ENCODE results near the gene ADCY2.

Gene ADCY2

DNA sequence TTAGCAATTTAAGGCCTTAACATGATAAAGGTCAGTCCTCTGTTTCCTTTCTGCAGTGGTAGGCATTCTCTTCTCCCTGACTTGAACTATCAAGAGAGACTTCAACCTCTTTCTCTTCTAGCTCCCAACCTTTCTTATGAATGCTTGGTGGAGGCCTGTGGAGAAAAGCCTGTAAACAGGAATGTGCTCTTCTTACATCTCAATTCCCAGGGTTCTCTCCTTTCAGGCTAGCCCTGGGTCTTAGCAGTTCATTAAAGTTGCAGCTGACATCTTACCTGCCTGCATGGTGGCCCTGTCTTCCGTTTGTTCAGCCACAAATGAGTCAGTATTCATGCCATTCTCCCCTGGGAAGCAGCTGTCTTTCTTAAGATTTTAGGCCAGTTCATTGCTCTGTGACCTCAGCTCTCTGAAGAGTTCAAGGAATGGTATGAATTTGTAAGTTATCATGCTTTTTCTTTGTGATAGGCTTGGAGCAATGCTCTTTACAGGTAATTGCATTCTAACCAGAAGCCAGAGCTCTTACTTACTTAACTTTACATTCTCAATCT, 77.8 kb downstream of the ADCY2 start:
- no peak overlapping the region for H3K27ac ChIP-seq (ENCODE audit: low read length)
- H3K36me3 ChIP-seq (ENCODE audit: control insufficient read depth in 2 of 2, insufficient read depth in 2 of 2, low read length in 2 of 2) = no peaks in the 10 kb centered on the region
- no peaks in the 10 kb centered on the region for H3K27me3 ChIP-seq (ENCODE audit: control insufficient read depth in 1 of 2, insufficient read depth in 2 of 2, low read length in 2 of 2)
- H3K9ac ChIP-seq (ENCODE audit: low read length in 2 of 2) = no peak overlapping the region
- H3K4me3 ChIP-seq (ENCODE audit: low read length in 2 of 2) = no peak overlapping the region
- H3K9me3 ChIP-seq (ENCODE audit: control insufficient read depth in 2 of 2, low read length in 2 of 2) = no peaks in the 10 kb centered on the region
- no peaks in the 10 kb centered on the region for H3K4me1 ChIP-seq (ENCODE audit: control insufficient read depth, insufficient read depth, low read length)

- Histone ChIP-seq H3K4me3 (ENCODE audit: low read length in 2 of 2) (no peak overlapping the region), H3K27me3 (ENCODE audit: control insufficient read depth in 1 of 2, insufficient read depth in 2 of 2, low read length in 2 of 2) (no peaks in the 10 kb centered on the region), H3K9me3 (ENCODE audit: control insufficient read depth in 2 of 2, low read length in 2 of 2) (no peaks in the 10 kb centered on the region), H3K36me3 (ENCODE audit: control insufficient read depth in 2 of 2, insufficient read depth in 2 of 2, low read length in 2 of 2) (no peaks in the 10 kb centered on the region), H3K27ac (ENCODE audit: low read length) (no peak overlapping the region), H3K9ac (ENCODE audit: low read length in 2 of 2) (no peak overlapping the region), H3K4me1 (ENCODE audit: control insufficient read depth, insufficient read depth, low read length) (no peaks in the 10 kb centered on the region)
These were observed 79.0 kb downstream of the ADCY2 start for GRCh38 chr5:7474821-7475403.

- Histone ChIP-seq H3K27me3 (ENCODE audit: control insufficient read depth in 1 of 2, insufficient read depth in 2 of 2, low read length in 2 of 2) (no peaks in the 10 kb centered on the region), H3K4me1 (ENCODE audit: control insufficient read depth, insufficient read depth, low read length) (no peaks in the 10 kb centered on the region), H3K36me3 (ENCODE audit: control insufficient read depth in 2 of 2, insufficient read depth in 2 of 2, low read length in 2 of 2) (no peaks in the 10 kb centered on the region), H3K4me3 (ENCODE audit: low read length in 2 of 2) (no peak overlapping the region), H3K27ac (ENCODE audit: low read length) (no peak overlapping the region), H3K9ac (ENCODE audit: low read length in 2 of 2) (no peak overlapping the region), H3K9me3 (ENCODE audit: control insufficient read depth in 2 of 2, low read length in 2 of 2) (peaks cover 0 to 2% of the 10 kb centered on the region in 2 donors)
These were observed 82.5 kb downstream of the ADCY2 start for GRCh38 chr5:7478459-7478858.

- H3K9ac ChIP-seq (ENCODE audit: low read length in 2 of 2) = no peak overlapping the region
- no peaks in the 10 kb centered on the region for H3K9me3 ChIP-seq (ENCODE audit: control insufficient read depth in 2 of 2, low read length in 2 of 2)
- H3K27me3 ChIP-seq (ENCODE audit: control insufficient read depth in 1 of 2, insufficient read depth in 2 of 2, low read length in 2 of 2) = no peaks in the 10 kb centered on the region
- no peaks in the 10 kb centered on the region for H3K36me3 ChIP-seq (ENCODE audit: control insufficient read depth in 2 of 2, insufficient read depth in 2 of 2, low read length in 2 of 2)
- H3K4me3 ChIP-seq (ENCODE audit: low read length in 2 of 2) = no peak overlapping the region
- H3K27ac ChIP-seq (ENCODE audit: low read length) = no peak overlapping the region
- no peaks in the 10 kb centered on the region for H3K4me1 ChIP-seq (ENCODE audit: control insufficient read depth, insufficient read depth, low read length)
These were observed 92.8 kb downstream of the ADCY2 start for GRCh38 chr5:7488734-7489133.

DNA sequence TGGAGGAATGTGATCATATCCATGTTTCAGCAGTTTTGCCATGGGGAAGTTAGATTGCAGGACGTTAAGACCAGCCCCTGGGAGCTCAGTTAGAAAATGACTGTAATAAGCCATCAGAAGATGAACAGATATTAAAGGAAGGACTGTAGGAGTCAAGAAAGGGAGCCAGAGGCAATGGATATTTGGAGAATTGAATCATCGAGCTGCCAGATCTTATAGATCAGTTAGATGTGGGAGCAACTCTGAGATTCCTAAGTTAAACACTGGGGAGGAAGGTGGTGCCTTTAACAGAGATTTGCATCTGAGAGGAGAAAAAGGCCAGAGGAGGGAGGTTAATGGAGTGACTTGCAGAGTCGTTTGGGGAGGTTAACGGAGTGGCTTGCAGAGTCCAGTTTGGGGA, 96.4 kb downstream of the ADCY2 start:
- Histone ChIP-seq H3K27me3 (ENCODE audit: control insufficient read depth in 1 of 2, insufficient read depth in 2 of 2, low read length in 2 of 2) (no peaks in the 10 kb centered on the region), H3K9ac (ENCODE audit: low read length in 2 of 2) (no peak overlapping the region), H3K36me3 (ENCODE audit: control insufficient read depth in 2 of 2, insufficient read depth in 2 of 2, low read length in 2 of 2) (no peaks in the 10 kb centered on the region)

GRCh38 chr5:7493081-7493480, 97.1 kb downstream of the ADCY2 start:
- Histone ChIP-seq H3K36me3 (ENCODE audit: control insufficient read depth in 2 of 2, insufficient read depth in 2 of 2, low read length in 2 of 2) (no peaks in the 10 kb centered on the region), H3K27me3 (ENCODE audit: control insufficient read depth in 1 of 2, insufficient read depth in 2 of 2, low read length in 2 of 2) (no peaks in the 10 kb centered on the region), H3K9me3 (ENCODE audit: control insufficient read depth in 2 of 2, low read length in 2 of 2) (no peaks in the 10 kb centered on the region), H3K4me3 (ENCODE audit: low read length in 2 of 2) (no peak overlapping the region), H3K9ac (ENCODE audit: low read length in 2 of 2) (no peak overlapping the region), H3K4me1 (ENCODE audit: control insufficient read depth, insufficient read depth, low read length) (peaks cover 3% of the 10 kb centered on the region), H3K27ac (ENCODE audit: low read length) (no peak overlapping the region)

More for the DNA sequence above, 96.4 kb downstream of the ADCY2 start:
- no peak overlapping the region for H3K27ac ChIP-seq (ENCODE audit: low read length)
- H3K4me3 ChIP-seq (ENCODE audit: low read length in 2 of 2) = no peak overlapping the region
- no peaks in the 10 kb centered on the region for H3K9me3 ChIP-seq (ENCODE audit: control insufficient read depth in 2 of 2, low read length in 2 of 2)
- H3K4me1 ChIP-seq (ENCODE audit: control insufficient read depth, insufficient read depth, low read length) = peaks cover 3% of the 10 kb centered on the region

GRCh38 chr5:7493622-7494021, 97.7 kb downstream of the ADCY2 start:
- H3K27ac ChIP-seq (ENCODE audit: low read length) = no peak overlapping the region
- no peaks in the 10 kb centered on the region for H3K9me3 ChIP-seq (ENCODE audit: control insufficient read depth in 2 of 2, low read length in 2 of 2)
- H3K9ac ChIP-seq (ENCODE audit: low read length in 2 of 2) = no peak overlapping the region
- peaks cover 3% of the 10 kb centered on the region for H3K4me1 ChIP-seq (ENCODE audit: control insufficient read depth, insufficient read depth, low read length)
- H3K36me3 ChIP-seq (ENCODE audit: control insufficient read depth in 2 of 2, insufficient read depth in 2 of 2, low read length in 2 of 2) = no peaks in the 10 kb centered on the region
- H3K27me3 ChIP-seq (ENCODE audit: control insufficient read depth in 1 of 2, insufficient read depth in 2 of 2, low read length in 2 of 2) = no peaks in the 10 kb centered on the region
- H3K4me3 ChIP-seq (ENCODE audit: low read length in 2 of 2) = no peak overlapping the region

DNA sequence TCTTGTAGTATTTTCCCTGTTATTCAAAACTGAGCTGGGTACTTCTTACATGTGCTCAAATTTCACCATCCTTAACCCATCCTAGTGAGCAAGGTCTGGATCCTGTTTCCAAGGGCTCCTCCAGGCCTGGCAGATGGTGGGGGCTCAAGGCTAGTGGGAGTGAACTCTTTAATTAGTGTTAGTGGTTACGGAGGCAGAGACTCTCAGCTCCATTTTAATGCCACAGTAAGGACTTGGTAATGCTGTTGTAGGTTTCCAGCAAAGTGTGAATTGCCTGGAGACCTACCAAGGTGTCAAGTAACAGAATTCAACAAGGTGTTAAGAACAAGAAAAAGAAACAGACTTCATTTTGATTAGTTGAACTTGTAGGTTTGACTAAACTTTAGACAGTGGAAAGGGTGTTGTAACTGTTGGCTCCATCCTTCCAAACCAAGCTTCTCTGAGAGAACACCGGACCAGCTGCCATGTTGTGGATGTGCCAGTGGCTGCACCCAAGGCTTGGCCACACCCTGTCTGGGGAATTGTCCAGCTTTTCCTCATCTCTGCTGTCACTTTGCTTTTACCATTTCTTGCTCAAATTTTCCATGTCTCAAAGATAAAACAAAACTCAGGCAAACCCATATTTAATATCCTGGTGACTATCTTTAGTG, 98.7 kb downstream of the ADCY2 start:
- H3K4me3 ChIP-seq (ENCODE audit: low read length in 2 of 2) = no peak overlapping the region
- H3K27ac ChIP-seq (ENCODE audit: low read length) = no peak overlapping the region
- peaks cover 3% of the 10 kb centered on the region for H3K4me1 ChIP-seq (ENCODE audit: control insufficient read depth, insufficient read depth, low read length)
- H3K9me3 ChIP-seq (ENCODE audit: control insufficient read depth in 2 of 2, low read length in 2 of 2) = no peaks in the 10 kb centered on the region
- H3K36me3 ChIP-seq (ENCODE audit: control insufficient read depth in 2 of 2, insufficient read depth in 2 of 2, low read length in 2 of 2) = no peaks in the 10 kb centered on the region
- H3K27me3 ChIP-seq (ENCODE audit: control insufficient read depth in 1 of 2, insufficient read depth in 2 of 2, low read length in 2 of 2) = no peaks in the 10 kb centered on the region
- H3K9ac ChIP-seq (ENCODE audit: low read length in 2 of 2) = no peak overlapping the region

- no peak overlapping the region for H3K4me3 ChIP-seq (ENCODE audit: low read length in 2 of 2)
- no peak overlapping the region for H3K27ac ChIP-seq (ENCODE audit: low read length)
- peaks cover 3% of the 10 kb centered on the region for H3K4me1 ChIP-seq (ENCODE audit: control insufficient read depth, insufficient read depth, low read length)
- H3K9me3 ChIP-seq (ENCODE audit: control insufficient read depth in 2 of 2, low read length in 2 of 2) = no peaks in the 10 kb centered on the region
- no peaks in the 10 kb centered on the region for H3K27me3 ChIP-seq (ENCODE audit: control insufficient read depth in 1 of 2, insufficient read depth in 2 of 2, low read length in 2 of 2)
- no peaks in the 10 kb centered on the region for H3K36me3 ChIP-seq (ENCODE audit: control insufficient read depth in 2 of 2, insufficient read depth in 2 of 2, low read length in 2 of 2)
- no peak overlapping the region for H3K9ac ChIP-seq (ENCODE audit: low read length in 2 of 2)
These were observed 99.2 kb downstream of the ADCY2 start for GRCh38 chr5:7495131-7495517.

GRCh38 chr5:7500256-7500655, 104.3 kb downstream of the ADCY2 start:
- Histone ChIP-seq H3K9ac (ENCODE audit: low read length in 2 of 2) (no peak overlapping the region), H3K4me1 (ENCODE audit: control insufficient read depth, insufficient read depth, low read length) (no peaks in the 10 kb centered on the region), H3K9me3 (ENCODE audit: control insufficient read depth in 2 of 2, low read length in 2 of 2) (no peaks in the 10 kb centered on the region), H3K27ac (ENCODE audit: low read length) (no peak overlapping the region), H3K4me3 (ENCODE audit: low read length in 2 of 2) (no peak overlapping the region), H3K36me3 (ENCODE audit: control insufficient read depth in 2 of 2, insufficient read depth in 2 of 2, low read length in 2 of 2) (no peaks in the 10 kb centered on the region), H3K27me3 (ENCODE audit: control insufficient read depth in 1 of 2, insufficient read depth in 2 of 2, low read length in 2 of 2) (no peaks in the 10 kb centered on the region)

GRCh38 chr5:7501061-7501460, 105.1 kb downstream of the ADCY2 start:
- H3K4me3 ChIP-seq (ENCODE audit: low read length in 2 of 2) = no peak overlapping the region
- no peaks in the 10 kb centered on the region for H3K36me3 ChIP-seq (ENCODE audit: control insufficient read depth in 2 of 2, insufficient read depth in 2 of 2, low read length in 2 of 2)
- no peaks in the 10 kb centered on the region for H3K27me3 ChIP-seq (ENCODE audit: control insufficient read depth in 1 of 2, insufficient read depth in 2 of 2, low read length in 2 of 2)
- no peak overlapping the region for H3K9ac ChIP-seq (ENCODE audit: low read length in 2 of 2)
- no peaks in the 10 kb centered on the region for H3K9me3 ChIP-seq (ENCODE audit: control insufficient read depth in 2 of 2, low read length in 2 of 2)
- no peak overlapping the region for H3K27ac ChIP-seq (ENCODE audit: low read length)
- H3K4me1 ChIP-seq (ENCODE audit: control insufficient read depth, insufficient read depth, low read length) = no peaks in the 10 kb centered on the region
